Activated naive CD8-positive, alpha-beta T cell treated with anti-CD3 and anti-CD28 coated beads, Interleukin-2, amount 10 ng/mL, durations not matched to agents 7 days and 5 days (primary cell): Measurements from ENCODE around the gene ARSI. TPM values are rescaled to one million over a fixed set of nuclear protein-coding genes. Genes with fewer than 3 reads are reported as not detected.

ENCODE experiments used
- ATAC-seq: fragments of 150-1000 bp; cut with Tn5 transposase; one replicate; pipeline ENCODE4 v1.10.0; 2021; ENCODE audit warnings: low read depth, moderate library complexity
- POLR2A ChIA-PET: fragments of 350-600 bp; sonication (Branson Sonifier 250); formaldehyde crosslinking; loops from one replicate; lab custom pipeline; 2021; ENCODE audit warnings: antibody characterized with exemption; lab: Charles Lee
- DNase-seq: peaks from one replicate; pipeline ENCODE4 v3.0.0; 2021
- H3K27ac Mint-ChIP-seq: one replicate; pipeline ENCODE4 v1.8.0; 2022; ENCODE audit warnings: mild to moderate bottlenecking, mixed read lengths
- H3K27me3 Mint-ChIP-seq: one replicate; pipeline ENCODE4 v1.8.0; 2022; ENCODE audit warnings: mild to moderate bottlenecking, moderate library complexity, mixed read lengths
- H3K36me3 Mint-ChIP-seq: one replicate; pipeline ENCODE4 v1.8.0; 2021; ENCODE audit warnings: mild to moderate bottlenecking, mixed read lengths
- H3K4me1 Mint-ChIP-seq: one replicate; pipeline ENCODE4 v1.8.0; 2021; ENCODE audit warnings: mixed read lengths
- H3K4me3 Mint-ChIP-seq: one replicate; pipeline ENCODE4 v1.8.0; 2022; ENCODE audit warnings: mild to moderate bottlenecking, moderate library complexity, mixed read lengths
- H3K9me3 Mint-ChIP-seq: one replicate; pipeline ENCODE4 v1.8.0; 2021; ENCODE audit warnings: mixed read lengths
- total RNA-seq, 2 experiments: library from RNA; stranded (reverse); gene quantifications; one replicate each; pipeline ENCODE4 v1.2.3, GENCODE V29; 2021

The ARSI gene
- total RNA-seq, 2 experiments from 2014 or later, result not detected

- H3K36me3 Mint-ChIP-seq, result no peaks in the 10 kb centered on the region
- H3K4me3 Mint-ChIP-seq, result no peak overlapping the region
- H3K27ac Mint-ChIP-seq, result no peak overlapping the region
- POLR2A ChIA-PET, result no interaction called here
- peaks cover 14% of the 10 kb centered on the region for H3K4me1 Mint-ChIP-seq
- H3K27me3 Mint-ChIP-seq, result peaks cover 9% of the 10 kb centered on the region
- no peaks in the 10 kb centered on the region for H3K9me3 Mint-ChIP-seq
- DNase-seq, result no peak
- ATAC-seq, result no peak
Measured at GRCh38 chr5:150339841-150340240, 37.1 kb upstream of the ARSI start.

GRCh38 chr5:150339165-150339564, 36.5 kb upstream of the ARSI start:
- no peaks in the 10 kb centered on the region for H3K9me3 Mint-ChIP-seq
- H3K4me3 Mint-ChIP-seq, result no peak overlapping the region
- no peaks in the 10 kb centered on the region for H3K36me3 Mint-ChIP-seq
- H3K4me1 Mint-ChIP-seq, result peaks cover 14% of the 10 kb centered on the region
- POLR2A ChIA-PET, result no interaction called here
- DNase-seq (no peak), ATAC-seq (no peak)
- no peak overlapping the region for H3K27ac Mint-ChIP-seq
- H3K27me3 Mint-ChIP-seq, result peaks cover 9% of the 10 kb centered on the region

DNA sequence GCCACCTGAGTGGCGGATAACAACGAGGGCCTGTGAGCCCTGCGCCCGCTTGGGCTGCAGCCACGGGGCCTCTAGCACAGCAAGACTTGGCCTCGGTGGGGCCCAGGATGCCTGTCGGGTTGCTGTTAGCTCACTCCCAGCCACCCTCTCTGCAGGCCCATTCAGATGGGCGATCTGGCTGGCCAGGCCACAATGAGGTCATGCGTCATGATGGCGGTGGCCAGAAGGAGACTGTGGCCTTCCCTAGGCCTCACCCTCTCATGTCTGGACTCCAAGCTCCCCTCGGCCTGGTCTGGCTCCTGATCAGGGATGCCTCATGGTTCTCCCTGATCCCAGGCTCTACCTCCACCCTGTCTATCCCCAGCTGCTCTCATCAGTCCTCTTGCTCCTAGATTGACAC, 35.8 kb upstream of the ARSI start:
- Mint-ChIP-seq H3K36me3 (no peaks in the 10 kb centered on the region), H3K4me1 (peaks cover 14% of the 10 kb centered on the region), H3K27me3 (peaks cover 9% of the 10 kb centered on the region), H3K27ac (no peak overlapping the region), H3K9me3 (no peaks in the 10 kb centered on the region), H3K4me3 (no peak overlapping the region)
- ATAC-seq, result no peak
- DNase-seq, result no peak
- POLR2A ChIA-PET, result no interaction called here

- peaks cover 1% of the 10 kb centered on the region for H3K4me1 Mint-ChIP-seq
- H3K27me3 Mint-ChIP-seq, result peaks cover 4% of the 10 kb centered on the region
- H3K27ac Mint-ChIP-seq, result no peak overlapping the region
- H3K4me3 Mint-ChIP-seq, result no peak overlapping the region
- ATAC-seq (no peak), DNase-seq (no peak)
- H3K36me3 Mint-ChIP-seq, result no peaks in the 10 kb centered on the region
- POLR2A ChIA-PET, result no interaction called here
- no peaks in the 10 kb centered on the region for H3K9me3 Mint-ChIP-seq
Measured at GRCh38 chr5:150335778-150336177, 33.1 kb upstream of the ARSI start.

DNA sequence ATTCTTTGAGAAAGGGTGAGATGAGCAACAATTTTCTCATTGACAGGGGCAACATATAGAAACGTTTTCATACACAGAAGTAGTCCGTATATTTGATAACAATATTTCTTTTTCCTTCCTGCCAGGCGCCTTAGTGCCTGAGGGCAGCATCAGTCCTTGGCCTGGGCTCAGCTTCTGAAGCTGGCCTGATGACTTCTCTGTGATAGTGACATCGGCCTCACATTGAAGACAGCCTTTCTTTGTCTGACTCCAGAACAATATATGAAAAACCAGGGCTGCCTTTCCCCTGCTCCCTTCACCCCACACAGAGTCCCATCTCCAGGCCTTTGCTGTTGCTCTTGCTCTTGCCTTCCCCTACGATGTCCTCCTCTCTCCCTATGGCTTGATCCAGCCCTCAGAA, 30.7 kb upstream of the ARSI start:
- no peaks in the 10 kb centered on the region for H3K36me3 Mint-ChIP-seq
- POLR2A ChIA-PET, result no interaction called here
- peaks cover 5% of the 10 kb centered on the region for H3K4me1 Mint-ChIP-seq
- no peak overlapping the region for H3K27ac Mint-ChIP-seq
- no peaks in the 10 kb centered on the region for H3K9me3 Mint-ChIP-seq
- peaks cover 5% of the 10 kb centered on the region for H3K27me3 Mint-ChIP-seq
- H3K4me3 Mint-ChIP-seq, result no peak overlapping the region
- DNase-seq (no peak), ATAC-seq (no peak)

GRCh38 chr5:150329881-150330876, 27.5 kb upstream of the ARSI start:
- H3K27me3 Mint-ChIP-seq, result peaks cover 1% of the 10 kb centered on the region
- POLR2A ChIA-PET, result no interaction called here
- no peak overlapping the region for H3K4me3 Mint-ChIP-seq
- H3K4me1 Mint-ChIP-seq, result peaks cover 5% of the 10 kb centered on the region
- ATAC-seq (no peak), DNase-seq (no peak)
- no peaks in the 10 kb centered on the region for H3K36me3 Mint-ChIP-seq
- no peak overlapping the region for H3K27ac Mint-ChIP-seq
- no peaks in the 10 kb centered on the region for H3K9me3 Mint-ChIP-seq

- POLR2A ChIA-PET, result no interaction called here
- Mint-ChIP-seq H3K4me1 (peaks cover 5% of the 10 kb centered on the region), H3K27me3 (peaks cover 4% of the 10 kb centered on the region), H3K4me3 (no peak overlapping the region), H3K36me3 (no peaks in the 10 kb centered on the region), H3K9me3 (no peaks in the 10 kb centered on the region), H3K27ac (no peak overlapping the region)
- DNase-seq, result no peak
- no peak for ATAC-seq
Measured at GRCh38 chr5:150329038-150329437, 26.3 kb upstream of the ARSI start.

DNA sequence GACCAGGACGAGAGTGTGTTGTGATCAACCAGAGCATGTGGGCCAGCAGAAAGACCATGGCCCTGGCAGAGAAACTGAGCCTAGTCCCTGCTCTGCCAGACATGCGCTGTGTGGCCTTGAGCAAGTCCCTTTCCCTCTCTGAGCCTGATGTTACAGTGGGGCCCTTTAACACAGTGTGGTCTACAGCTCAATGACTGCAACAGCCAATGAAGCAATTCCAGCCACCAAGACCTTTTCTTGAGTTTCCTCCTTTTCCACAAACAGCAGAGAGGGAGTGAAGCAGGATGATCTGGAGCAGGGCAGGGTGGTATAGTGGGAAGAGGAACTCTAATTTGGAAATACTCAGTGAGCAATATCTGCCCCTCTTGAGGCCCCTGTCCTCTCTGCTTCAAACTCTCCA, 25.8 kb upstream of the ARSI start:
- Mint-ChIP-seq H3K4me1 (peaks cover 5% of the 10 kb centered on the region), H3K36me3 (no peaks in the 10 kb centered on the region), H3K4me3 (no peak overlapping the region), H3K9me3 (no peaks in the 10 kb centered on the region), H3K27ac (no peak overlapping the region), H3K27me3 (peaks cover 4% of the 10 kb centered on the region)
- no peak for DNase-seq
- POLR2A ChIA-PET, result no interaction called here
- no peak for ATAC-seq

GRCh38 chr5:150327139-150327538, 24.4 kb upstream of the ARSI start:
- POLR2A ChIA-PET, result no interaction called here

GRCh38 chr5:150326707-150327106, 24.0 kb upstream of the ARSI start:
- DNase-seq (no peak), ATAC-seq (no peak)
- POLR2A ChIA-PET, result no interaction called here
- H3K27ac Mint-ChIP-seq, result no peak overlapping the region
- H3K27me3 Mint-ChIP-seq, result peaks cover 4% of the 10 kb centered on the region
- H3K4me3 Mint-ChIP-seq, result no peak overlapping the region
- no peaks in the 10 kb centered on the region for H3K9me3 Mint-ChIP-seq
- H3K36me3 Mint-ChIP-seq, result no peaks in the 10 kb centered on the region
- peaks cover 6% of the 10 kb centered on the region for H3K4me1 Mint-ChIP-seq

More at GRCh38 chr5:150327139-150327538, 24.4 kb upstream of the ARSI start:
- Mint-ChIP-seq H3K4me3 (no peak overlapping the region), H3K27ac (no peak overlapping the region), H3K27me3 (peaks cover 4% of the 10 kb centered on the region), H3K4me1 (peaks cover 5% of the 10 kb centered on the region), H3K36me3 (no peaks in the 10 kb centered on the region), H3K9me3 (no peaks in the 10 kb centered on the region)
- ATAC-seq, result no peak
- DNase-seq, result no peak

DNA sequence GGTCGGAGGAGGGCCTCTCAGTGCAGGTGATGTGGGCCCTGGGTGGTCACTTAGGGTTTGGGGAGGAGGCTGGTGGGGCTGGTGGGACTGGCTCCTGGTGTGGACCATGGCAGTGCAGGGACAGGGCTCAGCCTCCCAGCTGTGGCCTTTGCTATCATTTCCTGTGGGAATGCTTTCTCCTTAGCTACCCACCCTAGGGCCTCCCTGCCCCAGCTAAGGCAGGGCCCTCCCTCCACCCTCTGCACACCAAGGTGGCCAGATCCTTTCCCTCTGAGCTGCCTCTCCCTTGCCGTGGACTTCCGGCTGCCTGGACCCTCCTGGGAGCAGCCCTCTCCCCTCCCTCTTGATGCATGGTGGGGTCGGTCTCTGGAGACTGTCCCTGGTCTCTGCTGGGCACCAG, 22.7 kb upstream of the ARSI start:
- POLR2A ChIA-PET, result no interaction called here
- ATAC-seq (no peak), DNase-seq (no peak)
- H3K9me3 Mint-ChIP-seq, result peaks cover 2% of the 10 kb centered on the region
- H3K36me3 Mint-ChIP-seq, result no peaks in the 10 kb centered on the region
- no peak overlapping the region for H3K27ac Mint-ChIP-seq
- no peak overlapping the region for H3K4me3 Mint-ChIP-seq
- peaks cover 5% of the 10 kb centered on the region for H3K4me1 Mint-ChIP-seq
- H3K27me3 Mint-ChIP-seq, result peaks cover 6% of the 10 kb centered on the region

GRCh38 chr5:150323819-150324218, 21.1 kb upstream of the ARSI start:
- no peak overlapping the region for H3K4me3 Mint-ChIP-seq
- no peak for DNase-seq
- peaks cover 10% of the 10 kb centered on the region for H3K27me3 Mint-ChIP-seq
- POLR2A ChIA-PET, result no interaction called here
- ATAC-seq, result no peak
- H3K27ac Mint-ChIP-seq, result no peak overlapping the region
- peaks cover 2% of the 10 kb centered on the region for H3K9me3 Mint-ChIP-seq
- no peaks in the 10 kb centered on the region for H3K36me3 Mint-ChIP-seq
- H3K4me1 Mint-ChIP-seq, result peaks cover 2% of the 10 kb centered on the region

DNA sequence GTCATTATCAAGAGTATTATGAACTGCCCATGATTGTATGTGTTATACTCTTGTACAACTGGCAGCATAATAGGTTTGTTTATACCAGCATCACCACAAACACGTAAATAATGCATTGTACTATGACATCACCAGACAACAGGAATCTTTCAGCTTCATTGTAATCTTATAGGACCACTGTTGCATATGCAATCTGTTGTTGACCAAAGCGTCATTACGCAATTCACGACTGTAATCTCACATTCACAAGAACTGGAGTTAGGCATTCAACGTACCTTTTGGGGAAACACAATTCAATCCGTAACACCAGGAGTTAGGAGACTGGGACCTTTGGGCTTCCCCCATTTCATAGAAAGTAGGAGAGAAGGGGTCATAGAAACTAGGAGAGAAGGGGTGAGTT, 20.4 kb upstream of the ARSI start:
- Mint-ChIP-seq H3K4me1 (peaks cover 2% of the 10 kb centered on the region), H3K27ac (no peak overlapping the region), H3K9me3 (peaks cover 2% of the 10 kb centered on the region), H3K4me3 (no peak overlapping the region), H3K27me3 (peaks cover 17% of the 10 kb centered on the region), H3K36me3 (no peaks in the 10 kb centered on the region)
- DNase-seq (no peak), ATAC-seq (no peak)
- POLR2A ChIA-PET, result no interaction called here

- H3K36me3 Mint-ChIP-seq, result no peaks in the 10 kb centered on the region
- POLR2A ChIA-PET, result no interaction called here
- peaks cover 17% of the 10 kb centered on the region for H3K27me3 Mint-ChIP-seq
- H3K4me3 Mint-ChIP-seq, result no peak overlapping the region
- H3K27ac Mint-ChIP-seq, result no peak overlapping the region
- ATAC-seq (no peak), DNase-seq (no peak)
- H3K4me1 Mint-ChIP-seq, result peaks cover 2% of the 10 kb centered on the region
- H3K9me3 Mint-ChIP-seq, result peaks cover 2% of the 10 kb centered on the region
Measured at GRCh38 chr5:150322202-150322601, 19.5 kb upstream of the ARSI start.
